ENCODE data around the gene TMEM200A. TPM values are rescaled to one million over a fixed set of nuclear protein-coding genes. Genes with fewer than 3 reads are reported as not detected.

Gene TMEM200A
- total RNA-seq, 1 donor from 2014 or later = 20.0 TPM

GRCh38 chr6:130377915-130378314 is 12.1 kb downstream of the TMEM200A start:
- H3K4me3 ChIP-seq (ENCODE audit: low read depth, low read length) = no peak overlapping the region

GRCh38 chr6:130379223-130379622 is 13.4 kb downstream of the TMEM200A start:
- DNase-seq (ENCODE audit: low read depth) = no peak
- no peaks in the 10 kb centered on the region for H3K27me3 ChIP-seq (ENCODE audit: control insufficient read depth, insufficient read depth, low read length)
- TF ChIP-seq, protein P1, sequence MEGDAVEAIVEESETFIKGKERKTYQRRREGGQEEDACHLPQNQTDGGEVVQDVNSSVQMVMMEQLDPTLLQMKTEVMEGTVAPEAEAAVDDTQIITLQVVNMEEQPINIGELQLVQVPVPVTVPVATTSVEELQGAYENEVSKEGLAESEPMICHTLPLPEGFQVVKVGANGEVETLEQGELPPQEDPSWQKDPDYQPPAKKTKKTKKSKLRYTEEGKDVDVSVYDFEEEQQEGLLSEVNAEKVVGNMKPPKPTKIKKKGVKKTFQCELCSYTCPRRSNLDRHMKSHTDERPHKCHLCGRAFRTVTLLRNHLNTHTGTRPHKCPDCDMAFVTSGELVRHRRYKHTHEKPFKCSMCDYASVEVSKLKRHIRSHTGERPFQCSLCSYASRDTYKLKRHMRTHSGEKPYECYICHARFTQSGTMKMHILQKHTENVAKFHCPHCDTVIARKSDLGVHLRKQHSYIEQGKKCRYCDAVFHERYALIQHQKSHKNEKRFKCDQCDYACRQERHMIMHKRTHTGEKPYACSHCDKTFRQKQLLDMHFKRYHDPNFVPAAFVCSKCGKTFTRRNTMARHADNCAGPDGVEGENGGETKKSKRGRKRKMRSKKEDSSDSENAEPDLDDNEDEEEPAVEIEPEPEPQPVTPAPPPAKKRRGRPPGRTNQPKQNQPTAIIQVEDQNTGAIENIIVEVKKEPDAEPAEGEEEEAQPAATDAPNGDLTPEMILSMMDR (IDR thresholded peaks at IDR 0.05; ENCODE audit: insufficient read depth, low read length, poor library complexity, severe bottlenecking) = no peak
- H3K4me3 ChIP-seq (ENCODE audit: low read depth, low read length) = no peak overlapping the region
- H3K36me3 ChIP-seq (ENCODE audit: control insufficient read depth, insufficient read depth, low read length) = no peaks in the 10 kb centered on the region

More at GRCh38 chr6:130377915-130378314, 12.1 kb downstream of the TMEM200A start:
- TF ChIP-seq, protein P1 (IDR thresholded peaks at IDR 0.05; ENCODE audit: insufficient read depth, low read length, poor library complexity, severe bottlenecking) = no peak
- Histone ChIP-seq H3K36me3 (ENCODE audit: control insufficient read depth, insufficient read depth, low read length) (no peaks in the 10 kb centered on the region), H3K27me3 (ENCODE audit: control insufficient read depth, insufficient read depth, low read length) (no peaks in the 10 kb centered on the region)
- no peak for DNase-seq (ENCODE audit: low read depth)

- Histone ChIP-seq H3K36me3 (ENCODE audit: control insufficient read depth, insufficient read depth, low read length) (no peaks in the 10 kb centered on the region), H3K27me3 (ENCODE audit: control insufficient read depth, insufficient read depth, low read length) (no peaks in the 10 kb centered on the region), H3K4me3 (ENCODE audit: low read depth, low read length) (no peak overlapping the region)
- no peak for DNase-seq (ENCODE audit: low read depth)
- TF ChIP-seq, protein P1 (IDR thresholded peaks at IDR 0.05; ENCODE audit: insufficient read depth, low read length, poor library complexity, severe bottlenecking) = no peak
These were observed 15.2 kb downstream of the TMEM200A start for GRCh38 chr6:130381012-130381411.

DNA sequence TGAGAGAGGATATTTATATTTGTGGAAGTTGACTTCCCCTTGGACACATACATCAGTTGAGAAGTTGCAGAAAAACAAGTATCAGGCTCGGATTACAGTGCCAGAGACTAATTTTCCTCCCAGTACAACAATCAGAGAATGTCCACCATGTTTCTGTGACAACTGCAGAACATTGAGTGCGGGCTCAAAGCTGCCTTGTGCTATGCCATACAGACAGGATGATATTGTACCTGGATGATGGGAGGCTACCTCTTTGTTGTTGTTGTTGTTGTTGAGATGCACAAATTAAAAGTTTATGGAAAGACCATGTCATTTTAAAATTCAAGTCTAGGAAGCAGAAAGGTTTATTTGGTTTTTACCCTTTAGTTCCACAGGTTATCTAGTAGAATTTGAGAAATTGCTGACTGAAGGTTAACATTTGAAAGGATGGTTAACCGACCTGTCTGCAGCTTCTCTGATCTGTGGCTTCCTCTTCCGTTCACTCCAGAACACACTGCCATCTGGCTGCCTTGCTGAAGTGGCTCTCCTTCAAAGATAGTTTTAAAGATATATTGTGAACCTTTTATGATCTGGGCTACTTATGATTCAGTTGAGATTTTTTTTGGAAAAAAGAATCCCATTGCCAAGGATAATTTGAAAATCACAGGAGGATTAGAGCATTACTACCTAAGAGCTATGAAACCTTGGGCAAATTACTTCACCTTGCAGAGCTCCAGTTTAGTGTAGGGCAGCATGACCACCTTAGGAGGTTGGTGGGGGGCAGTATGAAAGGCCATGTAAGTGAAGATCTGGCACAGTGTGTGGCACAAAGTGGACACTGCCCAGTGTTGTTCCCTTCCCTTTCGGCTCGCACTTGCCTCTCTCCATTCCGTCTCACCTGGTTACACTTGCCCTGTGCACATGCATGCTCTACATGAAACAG is 15.9 kb downstream of the TMEM200A start:
- no peaks in the 10 kb centered on the region for H3K36me3 ChIP-seq (ENCODE audit: control insufficient read depth, insufficient read depth, low read length)
- DNase-seq (ENCODE audit: low read depth) = no peak
- H3K4me3 ChIP-seq (ENCODE audit: low read depth, low read length) = no peak overlapping the region
- no peaks in the 10 kb centered on the region for H3K27me3 ChIP-seq (ENCODE audit: control insufficient read depth, insufficient read depth, low read length)
- TF ChIP-seq, protein P1 (IDR thresholded peaks at IDR 0.05; ENCODE audit: insufficient read depth, low read length, poor library complexity, severe bottlenecking) = no peak

- H3K4me3 ChIP-seq (ENCODE audit: low read depth, low read length) = no peak overlapping the region
- H3K27me3 ChIP-seq (ENCODE audit: control insufficient read depth, insufficient read depth, low read length) = no peaks in the 10 kb centered on the region
- no peaks in the 10 kb centered on the region for H3K36me3 ChIP-seq (ENCODE audit: control insufficient read depth, insufficient read depth, low read length)
- DNase-seq (ENCODE audit: low read depth) = no peak
- TF ChIP-seq, protein P1 (IDR thresholded peaks at IDR 0.05; ENCODE audit: insufficient read depth, low read length, poor library complexity, severe bottlenecking) = no peak
These were observed 17.2 kb downstream of the TMEM200A start for GRCh38 chr6:130382872-130383490.
